Colonic mucosa (tissue), 4 donors: ENCODE results near the gene EIF4EBP2. TPM values are rescaled to one million over a fixed set of nuclear protein-coding genes. Genes with fewer than 3 reads are reported as not detected.

Experiments used
- DNase-seq: peaks from one replicate; pipeline ENCODE4 v3.0.0-alpha.2; 2020
- H3K27ac ChIP-seq: fragments of 200-600 bp; one replicate; pipeline ENCODE4 v1.8.0; 2021
- H3K27me3 ChIP-seq: fragments of 200-600 bp; one replicate; pipeline ENCODE4 v1.8.0; 2021
- H3K36me3 ChIP-seq: fragments of 200-600 bp; one replicate; pipeline ENCODE4 v1.8.0; 2021
- H3K4me1 ChIP-seq: fragments of 200-600 bp; one replicate; pipeline ENCODE4 v1.8.0; 2021; ENCODE audit warnings: mild to moderate bottlenecking
- H3K4me3 ChIP-seq: fragments of 200-600 bp; one replicate; pipeline ENCODE4 v1.8.0; 2021
- H3K9ac ChIP-seq, 2 donors: one replicate each; pipeline ENCODE4 v1.7.0; 2013; ENCODE audit warnings: control low read depth in 2 of 2, low read depth in 2 of 2, low read length in 2 of 2
- H3K9me3 ChIP-seq: fragments of 200-600 bp; one replicate; pipeline ENCODE4 v1.8.0; 2021
- CTCF ChIP-seq: fragments of 200-600 bp; IDR thresholded peaks from one replicate; pipeline ENCODE4 v1.8.0; 2022; ENCODE audit warnings: antibody characterized with exemption, mild to moderate bottlenecking
- intact Hi-C: fragments of 100-400 bp; cut with DNase I; formaldehyde crosslinking; loops from one replicate; pipeline ENCODE4 v1.14.1; 2022
- total RNA-seq, 2 donors: library from RNA; stranded (reverse); fragmentation: NEBNext Ultra II Directional in 1 of 2; extraction: Animal tissue kit (Norgen Biotek cat#: 25700) in 1 of 2; gene quantifications; one replicate each; pipeline ENCODE4 v1.2.1, GENCODE V29; 2021
- donor health status: healthy.
- donor health status: DM: no; HTN: no; CAD: no.
- donor health status: DM: no; HTN: no; CAD: no.

Gene EIF4EBP2
- total RNA-seq, 2 donors from 2014 or later = 77.1 to 77.7 TPM

DNA sequence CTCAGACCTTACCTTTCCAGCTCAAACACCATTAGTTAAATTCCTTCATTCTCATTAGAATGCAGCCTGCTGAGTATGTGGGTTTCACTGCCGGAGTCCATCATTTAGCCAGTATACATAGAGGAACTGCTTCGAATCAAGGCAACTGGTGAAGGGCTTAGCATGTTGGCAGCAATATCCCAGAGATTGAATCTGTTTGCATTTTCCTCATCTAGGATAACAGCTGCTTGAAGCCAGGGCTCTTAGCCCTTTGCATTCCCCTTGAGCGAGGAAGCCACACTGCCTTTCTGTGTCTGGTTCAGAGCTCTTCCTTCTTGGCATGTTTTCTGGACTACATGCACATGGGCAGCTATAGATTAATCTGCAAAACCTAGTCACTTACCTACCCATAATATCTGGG is 22.9 kb downstream of the EIF4EBP2 start:
- TF ChIP-seq CTCF = no peak
- intact Hi-C loops = no loop called here
- no peak overlapping the region for H3K27ac ChIP-seq

DNA sequence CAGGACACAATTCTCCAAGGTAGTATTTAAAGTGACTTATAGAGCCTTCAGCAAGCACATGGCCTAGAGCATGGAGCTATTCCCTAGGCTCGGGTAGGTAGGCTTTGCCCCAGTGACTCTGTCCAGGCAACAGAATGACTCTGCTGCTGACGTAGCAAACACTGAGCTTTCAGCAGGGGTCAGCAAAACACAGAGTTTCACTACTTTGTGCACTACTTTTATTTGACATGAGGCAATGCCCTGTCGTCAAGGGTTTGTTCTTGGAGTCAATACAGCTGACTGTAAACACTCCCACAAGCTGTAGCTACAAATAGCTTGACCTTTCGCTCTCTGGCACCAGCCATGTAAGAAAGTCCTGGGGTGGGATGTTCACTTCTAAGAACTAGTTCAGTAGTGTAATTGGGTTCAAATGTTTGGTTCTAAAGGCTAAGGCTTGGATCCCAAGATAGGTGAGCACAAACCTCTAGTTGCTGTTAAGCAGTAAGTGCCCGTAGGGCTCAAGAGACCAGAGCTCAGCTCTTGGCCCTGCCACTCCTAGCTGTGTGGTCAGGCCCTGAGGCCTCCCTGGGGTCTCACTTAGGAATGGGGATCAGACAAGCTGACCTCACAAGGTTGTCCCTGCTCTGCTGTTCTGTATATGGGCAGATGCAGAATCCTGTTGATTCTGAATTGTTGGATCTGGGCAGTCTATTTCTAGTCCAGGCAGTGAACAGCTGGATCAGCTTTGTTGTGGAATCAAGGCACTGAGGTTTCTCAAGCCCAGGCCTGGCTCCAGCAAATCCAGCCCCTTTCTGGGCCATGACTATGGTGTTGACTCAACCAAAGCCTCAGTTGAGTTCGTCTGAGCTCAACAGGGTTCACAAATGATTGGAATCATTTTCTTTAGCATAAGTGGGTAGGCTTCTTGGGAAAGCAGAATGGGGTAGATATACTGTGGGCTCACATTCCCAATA is 26.8 kb downstream of the EIF4EBP2 start:
- H3K4me1 ChIP-seq = no peaks in the 10 kb centered on the region
- DNase-seq = peak; percentile 55
- no peak overlapping the region for H3K9ac ChIP-seq
- TF ChIP-seq CTCF = no peak
- intact Hi-C loops = no loop called here
- H3K36me3 ChIP-seq = no peaks in the 10 kb centered on the region
- H3K4me3 ChIP-seq = no peak overlapping the region
- no peaks in the 10 kb centered on the region for H3K27me3 ChIP-seq
- H3K9me3 ChIP-seq = no peaks in the 10 kb centered on the region
- peak overlapping the region; percentile 58 for H3K27ac ChIP-seq

More for the DNA sequence above, 22.9 kb downstream of the EIF4EBP2 start:
- Histone ChIP-seq H3K27me3 (no peaks in the 10 kb centered on the region), H3K9me3 (no peaks in the 10 kb centered on the region), H3K4me3 (no peak overlapping the region), H3K36me3 (peaks cover 12% of the 10 kb centered on the region), H3K9ac (no peak overlapping the region), H3K4me1 (no peaks in the 10 kb centered on the region)
- DNase-seq = no peak

- intact Hi-C loops = no loop called here
Observed at GRCh38 chr10:70432101-70432500, 28.2 kb downstream of the EIF4EBP2 start.

DNA sequence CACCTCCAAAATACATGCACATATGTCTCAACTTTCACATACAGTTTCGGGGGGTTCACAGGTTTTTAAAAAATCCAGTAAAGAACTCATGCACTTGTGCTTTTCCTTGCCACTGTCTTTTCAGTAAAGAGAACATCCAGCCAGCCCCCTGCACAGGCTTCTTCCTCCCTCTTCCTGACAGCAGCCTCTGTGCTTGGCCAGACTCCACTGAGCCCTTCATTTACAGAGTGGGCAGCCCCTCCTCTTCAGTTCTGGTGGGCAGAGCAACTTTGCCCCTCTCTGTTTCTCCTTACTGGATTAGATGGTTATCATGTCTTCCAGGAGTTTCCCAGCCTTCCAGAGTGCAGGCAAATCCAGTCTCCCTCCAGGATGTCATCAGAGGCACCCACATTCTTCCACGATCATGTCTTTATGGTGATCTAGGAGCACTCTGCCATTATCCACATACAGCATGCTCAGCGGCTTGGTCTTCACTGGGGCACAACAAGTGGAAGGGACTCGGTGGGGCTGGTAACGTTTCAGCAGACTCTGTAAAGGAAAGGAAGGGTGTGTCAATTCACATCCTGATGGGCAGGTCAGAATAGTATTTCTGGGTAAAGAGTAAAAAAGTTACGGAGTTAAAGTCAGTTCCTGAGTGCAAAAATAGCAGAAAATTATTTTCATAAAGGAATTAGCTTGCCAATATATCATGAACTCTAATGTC is 28.8 kb downstream of the EIF4EBP2 start:
- H3K9me3 ChIP-seq = no peaks in the 10 kb centered on the region
- no peak for TF ChIP-seq CTCF
- intact Hi-C loops = no loop called here
- no peaks in the 10 kb centered on the region for H3K27me3 ChIP-seq
- no peak overlapping the region for H3K27ac ChIP-seq
- H3K9ac ChIP-seq = no peak overlapping the region
- no peaks in the 10 kb centered on the region for H3K4me1 ChIP-seq
- no peak overlapping the region for H3K4me3 ChIP-seq
- no peak for DNase-seq
- no peaks in the 10 kb centered on the region for H3K36me3 ChIP-seq

More at GRCh38 chr10:70432101-70432500, 28.2 kb downstream of the EIF4EBP2 start:
- Histone ChIP-seq H3K36me3 (no peaks in the 10 kb centered on the region), H3K9me3 (no peaks in the 10 kb centered on the region), H3K4me3 (no peak overlapping the region), H3K4me1 (no peaks in the 10 kb centered on the region), H3K9ac (no peak overlapping the region), H3K27me3 (no peaks in the 10 kb centered on the region), H3K27ac (no peak overlapping the region)
- DNase-seq = no peak
- TF ChIP-seq CTCF = no peak

DNA sequence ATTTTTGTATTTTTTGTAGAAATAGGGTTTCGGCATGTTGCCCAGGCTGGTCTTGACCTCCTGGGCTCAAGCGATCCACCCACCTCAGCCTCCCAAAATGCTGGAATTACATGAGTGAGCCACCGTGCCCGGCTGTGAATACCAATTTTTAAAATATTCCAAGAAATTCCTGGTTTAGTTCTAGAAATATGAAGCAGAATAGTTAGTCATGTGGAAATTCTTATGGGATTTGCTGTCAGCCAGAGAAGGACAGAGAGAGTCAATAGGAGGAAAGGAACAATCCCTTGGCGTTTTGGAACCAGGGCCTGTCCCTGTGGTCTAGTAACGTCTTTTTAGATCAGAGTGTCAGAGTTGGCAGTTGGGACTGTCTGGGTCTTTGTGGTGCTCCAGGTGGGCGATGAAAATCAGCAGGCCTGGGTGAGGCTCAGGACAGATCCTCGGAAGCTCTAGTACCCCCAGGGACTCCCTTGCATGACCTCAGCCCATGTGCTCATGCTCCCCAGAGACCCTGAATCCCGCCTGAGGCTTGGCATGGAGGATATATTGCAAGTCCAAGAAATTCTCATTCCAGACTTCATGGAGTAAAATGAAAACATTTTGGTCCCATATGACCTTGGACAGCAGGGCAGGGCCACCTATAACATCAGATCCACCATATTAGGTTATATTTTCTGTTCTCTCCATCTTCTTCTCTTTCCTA is 29.8 kb downstream of the EIF4EBP2 start:
- H3K9me3 ChIP-seq = no peaks in the 10 kb centered on the region
- intact Hi-C loops = no loop called here
- no peak for TF ChIP-seq CTCF
- no peak overlapping the region for H3K4me3 ChIP-seq
- DNase-seq = no peak
- H3K36me3 ChIP-seq = no peaks in the 10 kb centered on the region
- H3K27ac ChIP-seq = no peak overlapping the region
- no peaks in the 10 kb centered on the region for H3K4me1 ChIP-seq
- no peaks in the 10 kb centered on the region for H3K27me3 ChIP-seq
- no peak overlapping the region for H3K9ac ChIP-seq
